Measurements from ENCODE around the gene NF1.

The NF1 gene

GRCh38 chr17:31388770-31389656 is 294.2 kb downstream of the NF1 start:
- no peak for DNase-seq

- no peak for DNase-seq
Measured at GRCh38 chr17:31389657-31390381, 295.0 kb downstream of the NF1 start.

- DNase-seq: no peak
Measured at GRCh38 chr17:31390426-31390747, 295.6 kb downstream of the NF1 start.

GRCh38 chr17:31390748-31391495 is 296.1 kb downstream of the NF1 start:
- DNase-seq: no peak

GRCh38 chr17:31391496-31391949 is 296.7 kb downstream of the NF1 start, which contains the start of gene RAB11FIP4:
TSS of gene RAB11FIP4 (plus strand) at chr17:31391675. CDS start at chr17:31391853, 178 bp downstream.
- DNase-seq: no peak

GRCh38 chr17:31392002-31392855 is 297.5 kb downstream of the NF1 start:
- no peak for DNase-seq

GRCh38 chr17:31392856-31393748 is 298.3 kb downstream of the NF1 start:
- no peak for DNase-seq

- no peak for DNase-seq
Measured at GRCh38 chr17:31393749-31394146, 299.0 kb downstream of the NF1 start.

- DNase-seq: no peak
Measured at GRCh38 chr17:31394544-31394943, 299.8 kb downstream of the NF1 start.

- DNase-seq: no peak
Measured at GRCh38 chr17:31397256-31397939, 302.6 kb downstream of the NF1 start.

- DNase-seq: no peak
Measured at GRCh38 chr17:31398381-31399311, 303.9 kb downstream of the NF1 start.

- no peak for DNase-seq
Measured at GRCh38 chr17:31400481-31400950, 305.7 kb downstream of the NF1 start.

- DNase-seq: no peak
Measured at GRCh38 chr17:31401456-31402254, 306.9 kb downstream of the NF1 start.

GRCh38 chr17:31404028-31404949 is 309.5 kb downstream of the NF1 start:
- no peak for DNase-seq

GRCh38 chr17:31405890-31406371 is 311.2 kb downstream of the NF1 start:
- DNase-seq: no peak

- no peak for DNase-seq
Measured at GRCh38 chr17:31408586-31408985, 313.8 kb downstream of the NF1 start.

GRCh38 chr17:31411707-31412285 is 317.0 kb downstream of the NF1 start:
- DNase-seq: no peak

Data from cortex of kidney (tissue), 1 donor.